GM18526 (cell line): ENCODE results near the gene ST6GALNAC3.

Source experiments
- POLR2A ChIP-seq: IDR thresholded peaks from 3 replicates; pipeline ENCODE4 v1.6.1; 2011; ENCODE audit not compliant: insufficient read length; ENCODE audit errors: extremely low read depth

ST6GALNAC3 gene

GRCh38 chr1:76074321-76075187 lies at the start of gene ST6GALNAC3:
TSS of gene ST6GALNAC3 (plus strand) at chr1:76074746.
- TF ChIP-seq POLR2A = no peak

GRCh38 chr1:76027341-76027740 lies 47.2 kb upstream of the ST6GALNAC3 start:
- TF ChIP-seq POLR2A = no peak

GRCh38 chr1:76029331-76029730 lies 45.2 kb upstream of the ST6GALNAC3 start:
- no peak for TF ChIP-seq POLR2A

- TF ChIP-seq POLR2A = no peak
Observed at GRCh38 chr1:76031496-76031895, 43.0 kb upstream of the ST6GALNAC3 start.

GRCh38 chr1:76033800-76034475 lies 40.6 kb upstream of the ST6GALNAC3 start:
- TF ChIP-seq POLR2A = no peak

- no peak for TF ChIP-seq POLR2A
Observed at GRCh38 chr1:76035053-76035452, 39.5 kb upstream of the ST6GALNAC3 start.

GRCh38 chr1:76037324-76037723 lies 37.2 kb upstream of the ST6GALNAC3 start:
- no peak for TF ChIP-seq POLR2A

GRCh38 chr1:76038287-76039004 lies 36.1 kb upstream of the ST6GALNAC3 start:
- TF ChIP-seq POLR2A = no peak

GRCh38 chr1:76046149-76046548 lies 28.4 kb upstream of the ST6GALNAC3 start:
- no peak for TF ChIP-seq POLR2A

GRCh38 chr1:76048219-76048618 lies 26.3 kb upstream of the ST6GALNAC3 start:
- TF ChIP-seq POLR2A = no peak

- no peak for TF ChIP-seq POLR2A
Observed at GRCh38 chr1:76048926-76049325, 25.6 kb upstream of the ST6GALNAC3 start.

- TF ChIP-seq POLR2A = no peak
Observed at GRCh38 chr1:76049498-76049897, 25.0 kb upstream of the ST6GALNAC3 start.

- no peak for TF ChIP-seq POLR2A
Observed at GRCh38 chr1:76053021-76053420, 21.5 kb upstream of the ST6GALNAC3 start.

- TF ChIP-seq POLR2A = no peak
Observed at GRCh38 chr1:76054359-76054758, 20.2 kb upstream of the ST6GALNAC3 start.

- no peak for TF ChIP-seq POLR2A
Observed at GRCh38 chr1:76055987-76056386, 18.6 kb upstream of the ST6GALNAC3 start.

- TF ChIP-seq POLR2A = no peak
Observed at GRCh38 chr1:76059451-76059850, 15.1 kb upstream of the ST6GALNAC3 start.
